HepG2 (cell line): ENCODE measurements around the gene FAM114A1. TPM values are rescaled to one million over a fixed set of nuclear protein-coding genes. Genes with fewer than 3 reads are reported as not detected.

Source experiments
- GATAD1 ChIP-seq: IDR thresholded peaks from 2 replicates; pipeline ENCODE4 v1.6.1; 2016; ENCODE audit warnings: missing genetic modification reagents, missing compliant biosample characterization
- HNF1B ChIP-seq: sonication (generic); formaldehyde crosslinking; IDR thresholded peaks from 2 replicates; pipeline ENCODE4 v1.5.1; 2020; ENCODE audit warnings: mild to moderate bottlenecking, moderate library complexity, missing genetic modification reagents
- IKZF4 ChIP-seq: sonication (generic); formaldehyde crosslinking; IDR thresholded peaks from 2 replicates; pipeline ENCODE4 v1.5.1; 2020; ENCODE audit warnings: borderline replicate concordance, mild to moderate bottlenecking, low read depth, missing genetic modification reagents; ENCODE audit errors: not compliant biosample characterization
- KDM5A ChIP-seq: fragments of 200-600 bp; sonication (generic); IDR thresholded peaks from 2 replicates; pipeline ENCODE4 v1.7.0; 2018; ENCODE audit warnings: antibody characterized with exemption, mild to moderate bottlenecking, low read length, borderline replicate concordance
- NFATC3 ChIP-seq: sonication (generic); formaldehyde crosslinking; IDR thresholded peaks from 2 replicates; pipeline ENCODE4 v1.5.1; 2020; ENCODE audit warnings: mild to moderate bottlenecking, missing genetic modification reagents
- THAP9 ChIP-seq: sonication (generic); formaldehyde crosslinking; IDR thresholded peaks from 2 replicates; pipeline ENCODE4; 2020; ENCODE audit warnings: missing genetic modification reagents, mild to moderate bottlenecking, borderline replicate concordance
- THRA ChIP-seq: sonication (generic); formaldehyde crosslinking; IDR thresholded peaks from 2 replicates; pipeline ENCODE4 v1.4.0; 2020; ENCODE audit warnings: missing genetic modification reagents, borderline replicate concordance
- ZBTB38 ChIP-seq: sonication (generic); formaldehyde crosslinking; IDR thresholded peaks from 2 replicates; pipeline ENCODE4 v1.5.1; 2020; ENCODE audit warnings: mild to moderate bottlenecking, missing genetic modification reagents
- ZKSCAN5 ChIP-seq: sonication (generic); formaldehyde crosslinking; IDR thresholded peaks from 2 replicates; pipeline ENCODE4 v1.5.1; 2020; ENCODE audit warnings: mild to moderate bottlenecking, missing genetic modification reagents
- ZNF280D ChIP-seq: sonication (generic); formaldehyde crosslinking; IDR thresholded peaks from 2 replicates; pipeline ENCODE4 v1.5.1; 2020; ENCODE audit warnings: mild to moderate bottlenecking, missing genetic modification reagents
- ZNF317 ChIP-seq: sonication (generic); formaldehyde crosslinking; IDR thresholded peaks from 2 replicates; pipeline ENCODE4 v1.5.0; 2020; ENCODE audit warnings: mild to moderate bottlenecking, missing genetic modification reagents
- ZNF609 ChIP-seq: sonication (generic); formaldehyde crosslinking; IDR thresholded peaks from 2 replicates; pipeline ENCODE4 v1.4.0; 2020; ENCODE audit warnings: mild to moderate bottlenecking, missing genetic modification reagents, borderline replicate concordance
- ZNF724P ChIP-seq: sonication (generic); formaldehyde crosslinking; IDR thresholded peaks from 2 replicates; pipeline ENCODE4 v1.8.0; 2022; ENCODE audit warnings: missing genetic modification reagents, borderline replicate concordance
- ZNF788 ChIP-seq: sonication (generic); formaldehyde crosslinking; IDR thresholded peaks from 2 replicates; pipeline ENCODE4 v1.5.0; 2020; ENCODE audit warnings: mild to moderate bottlenecking, missing genetic modification reagents, borderline replicate concordance
- polyA plus RNA-seq, 8 experiments: library from polyadenylated mRNA; depleted of rRNA in 3 of 8; stranded (reverse) in 7 of 8; unstranded in 1 of 8; fragments of >200 nt; fragmentation: Illumina TruSeq in 4 of 8; extraction: Trizol in 4 of 8; gene quantifications; 2 replicates each; pipeline versions ENCODE4 v1.2.1 to v1.2.3, GENCODE V29; 2011 to 2016; ENCODE audit warnings: low read depth in 4 of 8, missing spikeins in 1 of 8, mixed read lengths in 1 of 8; ENCODE audit not compliant: insufficient read depth in 1 of 8
- total RNA-seq, 5 experiments: library from RNA; depleted of rRNA; stranded (reverse); fragments of >200 nt; fragmentation: Illumina TruSeq; extraction: Trizol; gene quantifications; 2 replicates each; pipeline ENCODE4 v1.2.3, GENCODE V29; 2016; ENCODE audit warnings: low read depth in 1 of 5

FAM114A1 gene
- total and polyA plus RNA-seq, 2 of the 13 experiments (the other 11 are each of a cell fraction or from before 2014, with no cell fraction given), result 61.0 to 76.9 TPM

GRCh38 chr4:38872620-38873019 is 5.0 kb downstream of the FAM114A1 start (continued):
- TF ChIP-seq ZNF609 (no peak), THAP9 (no peak), GATAD1 (CRISPR knock-in tag) (peak; percentile 35; the same call in 1 of the 2 replicates), ZNF788 (CRISPR knock-in tag) (no peak), NFATC3 (no peak), ZNF317 (CRISPR knock-in tag) (no peak), THRA (CRISPR knock-in tag) (no peak), ZKSCAN5 (CRISPR knock-in tag) (no peak), KDM5A (no peak), IKZF4 (CRISPR knock-in tag) (no peak), ZNF724P (CRISPR knock-in tag) (no peak), HNF1B (CRISPR knock-in tag) (no peak), ZNF280D (CRISPR knock-in tag) (no peak), ZBTB38 (no peak)
